Stimulated activated CD4-positive, alpha-beta T cell treated with anti-CD3 and anti-CD28 coated beads, Interleukin-15, amount 100 ng/mL, for 24 hours (primary cell): ENCODE data around the gene NDST3.

Experiments
- DNase-seq: peaks from one replicate; pipeline ENCODE4 v3.0.0-alpha.2; 2020

The NDST3 gene

DNA sequence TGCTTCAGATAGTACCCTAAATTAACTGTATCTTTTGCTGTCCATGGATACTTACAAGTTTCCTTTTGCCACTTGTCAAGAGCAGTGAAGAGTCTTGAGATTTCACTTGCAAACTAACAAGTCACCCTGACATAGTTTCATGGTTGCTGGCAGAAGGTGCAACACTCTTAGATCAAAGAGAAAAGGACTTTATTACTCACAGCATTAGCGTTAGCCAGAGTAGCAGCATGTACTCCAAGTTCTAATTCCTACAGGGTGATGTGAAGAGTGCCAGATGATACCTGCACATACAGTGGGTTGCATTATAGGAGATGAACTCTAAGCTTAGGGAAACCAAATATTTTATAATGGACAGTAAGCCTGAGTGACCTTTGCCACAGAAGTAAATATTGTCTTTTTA lies 47.9 kb downstream of the NDST3 start:
- DNase-seq: no peak

DNA sequence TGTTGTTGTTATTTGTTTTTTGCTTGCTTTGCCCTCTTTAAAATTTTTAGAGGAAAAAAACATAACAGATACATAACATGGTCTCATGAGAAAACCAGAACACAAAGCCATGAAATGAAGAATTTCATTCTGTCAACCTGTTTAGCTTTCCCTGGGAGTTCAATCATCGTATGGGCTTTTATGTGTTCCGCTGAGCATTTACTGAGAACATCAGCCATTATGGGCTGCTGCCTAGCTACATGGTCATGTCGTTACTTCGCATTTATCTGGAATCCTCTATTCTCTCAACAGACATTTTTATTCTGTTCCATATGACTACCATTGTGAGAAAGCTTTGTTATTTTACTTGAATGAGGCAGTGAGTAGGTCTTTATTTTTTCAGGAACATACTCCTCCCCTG lies 51.4 kb downstream of the NDST3 start:
- DNase-seq: no peak

DNA sequence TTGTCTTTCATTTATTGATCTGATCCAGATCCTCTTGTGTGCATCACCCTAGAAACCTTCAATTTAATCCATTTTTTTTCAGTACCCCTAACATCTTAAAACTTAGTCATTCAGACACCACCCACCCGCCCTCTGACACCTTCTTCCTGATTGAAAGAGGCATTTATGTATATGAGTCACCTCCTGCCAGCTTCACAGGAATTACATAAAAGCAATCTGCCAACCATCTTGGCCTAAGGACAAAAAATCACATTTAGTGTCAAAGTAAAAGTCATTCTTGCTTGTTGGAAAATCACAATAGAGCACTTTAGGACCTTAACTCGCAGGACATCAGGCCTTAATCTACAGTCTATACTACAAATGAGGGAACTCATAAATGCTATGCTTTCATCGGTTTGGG lies 52.1 kb downstream of the NDST3 start:
- DNase-seq: peak; percentile 39

DNA sequence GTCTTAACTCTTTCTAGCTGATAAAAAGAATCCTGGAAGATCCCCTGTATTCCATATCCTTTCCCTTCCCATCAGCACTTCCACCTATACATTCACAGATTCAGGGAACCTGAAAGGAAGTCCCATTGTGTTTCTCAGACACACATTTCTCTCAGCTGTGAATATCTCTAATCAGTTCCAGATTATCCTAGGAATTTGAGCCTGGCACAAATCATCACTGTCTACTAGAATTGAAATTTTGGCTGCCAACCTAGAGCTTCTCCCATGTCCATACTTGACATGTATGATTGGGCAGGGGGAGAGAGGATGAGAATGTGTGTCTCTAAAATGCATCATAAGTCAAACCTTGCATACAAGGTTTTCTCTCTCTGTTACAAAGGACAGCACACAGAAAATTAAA lies 53.1 kb downstream of the NDST3 start:
- DNase-seq: no peak

DNA sequence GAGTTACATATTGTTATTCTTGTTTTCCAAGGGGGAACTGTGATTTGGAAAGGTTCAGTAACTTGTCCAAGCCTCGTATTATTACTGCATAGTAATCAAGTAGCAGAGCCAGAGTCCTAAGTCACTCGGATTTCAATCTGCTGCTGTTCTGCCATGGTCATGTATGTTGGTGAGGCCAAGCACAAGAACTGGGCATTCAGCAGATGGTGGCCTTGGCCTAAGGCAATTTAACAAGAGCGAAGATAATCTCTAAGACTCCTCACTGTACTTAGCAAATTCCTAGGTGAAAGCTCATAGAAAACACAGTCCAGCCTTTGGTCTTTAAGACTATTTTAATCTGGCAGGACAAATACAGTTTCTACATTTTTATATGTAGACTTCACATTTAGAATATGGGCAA lies 64.8 kb downstream of the NDST3 start:
- DNase-seq: no peak

DNA sequence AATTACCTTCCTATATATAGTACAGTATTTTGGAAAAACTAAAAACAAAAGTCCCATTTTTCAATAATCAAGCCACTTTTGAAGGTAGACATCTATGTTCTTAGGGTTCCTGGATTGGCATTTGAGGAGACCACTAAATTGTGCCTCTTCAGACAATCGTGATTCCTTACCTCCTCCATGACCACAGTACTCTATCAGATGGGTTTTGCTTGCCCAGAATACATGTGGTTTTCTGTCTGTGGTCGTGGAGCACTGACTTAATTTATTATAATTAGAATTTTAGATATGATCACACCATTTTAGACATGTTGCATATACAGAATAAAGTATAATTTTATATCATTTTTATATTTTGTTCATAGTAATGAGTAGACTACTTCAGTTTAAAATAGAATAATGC lies 67.9 kb downstream of the NDST3 start:
- no peak for DNase-seq

DNA sequence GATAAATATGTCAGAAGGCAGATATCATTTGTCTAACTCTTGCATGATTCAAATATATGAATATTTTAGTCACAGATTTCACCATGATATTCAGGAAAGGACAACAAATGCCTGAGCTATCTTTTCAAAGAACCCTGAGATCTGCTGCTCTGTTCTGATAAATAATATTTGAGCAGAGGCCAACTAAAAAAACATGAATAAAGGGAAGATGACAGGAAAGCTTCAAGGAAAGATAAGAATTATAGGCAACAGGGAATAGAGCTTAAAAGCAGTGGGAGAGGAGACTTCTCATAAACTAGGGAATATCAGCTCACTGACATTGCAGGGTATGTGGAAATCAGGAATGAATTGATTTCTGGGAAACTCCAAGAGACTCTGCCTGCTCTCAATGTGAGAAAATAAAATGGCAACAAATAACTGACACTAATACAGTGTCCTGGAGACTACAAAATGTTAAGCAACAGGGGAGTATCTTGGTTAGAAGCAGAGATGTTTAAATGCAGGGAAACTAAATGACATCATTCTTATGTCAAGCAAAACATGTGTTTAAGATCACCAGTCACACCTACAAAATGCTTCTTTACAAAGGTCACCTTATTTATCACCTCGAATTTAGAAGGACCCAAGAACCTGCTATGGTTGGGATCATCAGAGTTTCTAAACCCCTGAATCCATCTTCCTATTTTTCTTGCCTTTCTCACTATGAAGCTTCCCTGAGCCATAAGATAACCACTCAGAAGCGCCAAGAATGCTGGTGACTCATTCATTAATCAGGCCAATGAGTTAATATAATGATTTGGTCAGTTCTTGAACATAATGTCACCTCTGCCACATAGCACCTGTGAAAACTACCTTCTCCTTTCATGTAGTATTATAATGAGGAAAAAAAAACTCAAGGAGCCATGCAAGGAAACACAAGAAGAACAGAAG lies 78.1 kb downstream of the NDST3 start:
- DNase-seq: no peak

DNA sequence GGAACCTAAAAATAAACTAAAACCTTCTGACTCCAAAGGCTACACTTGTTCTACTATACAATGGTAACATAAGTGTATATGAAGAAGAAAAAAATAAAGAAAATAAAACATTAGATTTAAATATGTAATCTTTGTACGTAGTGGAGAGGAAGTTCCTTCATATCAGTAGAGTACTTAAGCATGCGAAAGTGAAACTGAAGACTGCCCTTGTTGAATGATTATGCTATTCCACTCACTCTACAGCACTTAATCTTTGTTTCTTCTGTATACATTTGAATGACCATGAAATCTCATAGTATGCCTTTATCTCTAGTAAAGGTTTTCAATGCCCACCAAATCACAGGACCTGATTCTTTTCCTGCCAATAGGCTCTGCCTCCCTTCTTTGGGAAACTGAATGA lies 78.9 kb downstream of the NDST3 start:
- no peak for DNase-seq

DNA sequence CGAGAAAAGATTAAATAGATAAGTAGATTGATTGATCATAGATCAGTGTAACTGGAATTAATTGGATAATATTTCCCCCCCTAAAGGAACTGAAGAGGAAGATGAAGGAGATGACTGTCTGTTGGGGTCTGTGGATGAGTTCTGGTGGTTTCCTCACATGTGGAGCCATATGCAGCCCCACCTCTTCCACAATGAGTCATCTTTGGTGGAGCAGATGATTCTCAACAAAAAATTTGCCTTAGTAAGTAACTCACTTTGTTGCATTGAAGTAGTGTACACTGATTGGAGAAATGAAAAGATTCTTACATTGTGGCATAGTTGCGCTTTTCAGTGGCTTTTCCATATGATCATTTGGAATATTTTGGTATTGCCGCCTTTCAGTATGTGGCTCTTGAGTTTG lies 80.4 kb downstream of the NDST3 start:
- DNase-seq: no peak

DNA sequence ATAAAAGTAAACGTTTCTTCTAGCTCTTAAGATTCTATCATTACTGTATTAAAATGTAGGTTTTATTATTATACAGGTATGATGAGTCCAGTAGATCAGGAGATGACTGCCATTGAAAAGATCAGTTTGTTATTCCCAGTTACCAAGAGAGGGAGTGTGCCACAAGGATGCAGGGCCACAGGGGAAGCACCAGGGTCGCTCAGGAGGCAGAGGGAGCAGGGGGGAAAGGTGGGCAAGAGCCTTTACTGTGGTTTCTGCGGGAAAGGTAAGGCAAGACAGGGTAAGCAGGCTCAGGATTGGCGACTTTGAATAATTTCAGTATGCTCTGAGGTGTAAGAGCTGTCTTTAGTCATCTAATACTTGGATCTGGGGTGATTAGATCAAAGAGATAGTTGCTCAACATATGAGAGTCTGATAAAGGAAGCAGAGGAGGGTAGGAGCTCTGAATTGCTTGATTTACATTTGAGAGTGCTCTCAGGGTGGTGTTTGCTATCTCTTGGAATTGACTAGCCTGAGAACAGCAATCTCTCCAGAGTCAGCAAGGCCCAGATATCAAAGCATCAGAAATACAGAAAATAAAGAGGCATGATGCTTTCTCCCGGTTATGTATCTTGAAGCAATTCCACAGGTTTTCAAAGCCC lies 86.0 kb downstream of the NDST3 start:
- DNase-seq: no peak

DNA sequence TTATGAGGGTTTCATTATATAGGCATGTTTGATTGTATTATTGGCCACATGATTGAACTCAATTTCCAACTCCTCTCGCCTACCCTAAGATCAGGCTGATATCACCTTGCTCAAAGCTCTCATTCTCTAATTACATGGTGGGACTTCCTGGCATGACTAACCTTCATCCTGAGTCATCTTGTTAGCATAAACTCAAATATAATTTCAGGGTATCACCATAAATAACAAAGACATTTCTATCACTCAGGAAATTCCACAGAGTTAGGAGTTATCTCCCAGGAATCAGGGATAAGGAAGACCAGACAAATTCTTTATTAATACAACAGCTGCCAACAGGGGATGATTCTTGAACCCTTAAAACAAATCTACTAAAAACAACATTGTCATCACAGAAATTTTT lies 90.7 kb downstream of the NDST3 start:
- DNase-seq: no peak

DNA sequence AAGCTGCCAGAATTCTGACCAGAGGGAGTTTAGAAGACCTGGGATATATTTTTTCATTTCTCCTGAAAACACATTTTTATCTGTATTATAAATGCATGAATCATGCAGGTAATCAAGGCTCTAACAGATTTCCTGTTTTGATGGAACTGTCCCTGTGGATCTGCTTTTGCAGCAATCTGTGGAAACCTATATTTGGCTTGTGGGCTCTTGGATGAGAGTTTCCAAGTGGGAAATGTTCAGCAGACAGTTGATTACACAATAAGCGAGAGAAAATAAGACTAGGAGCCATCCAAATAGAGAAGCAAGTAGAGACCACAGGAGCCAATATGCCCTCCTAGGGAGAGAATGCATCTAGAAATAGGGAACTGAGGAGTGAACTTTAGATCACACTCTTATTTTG lies 105.0 kb downstream of the NDST3 start:
- no peak for DNase-seq

DNA sequence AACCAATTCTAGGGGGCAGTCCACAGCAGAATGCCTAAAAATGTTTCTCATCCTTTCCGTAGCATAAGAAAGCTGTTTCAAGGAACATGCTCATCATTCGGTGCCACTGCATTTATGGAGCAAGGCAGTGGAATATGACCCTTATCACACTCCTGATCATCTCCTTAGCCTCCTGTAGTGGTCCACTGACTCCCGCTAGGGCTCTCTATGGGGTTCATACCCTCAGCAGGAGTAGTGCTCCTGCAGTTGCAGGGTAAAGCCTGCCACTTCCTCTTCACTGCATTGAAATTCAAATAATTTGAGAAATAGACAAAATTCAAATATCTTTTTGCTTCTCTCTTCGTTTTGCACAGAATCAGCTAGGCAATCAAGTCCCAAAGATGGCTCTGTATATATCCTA lies 107.0 kb downstream of the NDST3 start:
- no peak for DNase-seq

DNA sequence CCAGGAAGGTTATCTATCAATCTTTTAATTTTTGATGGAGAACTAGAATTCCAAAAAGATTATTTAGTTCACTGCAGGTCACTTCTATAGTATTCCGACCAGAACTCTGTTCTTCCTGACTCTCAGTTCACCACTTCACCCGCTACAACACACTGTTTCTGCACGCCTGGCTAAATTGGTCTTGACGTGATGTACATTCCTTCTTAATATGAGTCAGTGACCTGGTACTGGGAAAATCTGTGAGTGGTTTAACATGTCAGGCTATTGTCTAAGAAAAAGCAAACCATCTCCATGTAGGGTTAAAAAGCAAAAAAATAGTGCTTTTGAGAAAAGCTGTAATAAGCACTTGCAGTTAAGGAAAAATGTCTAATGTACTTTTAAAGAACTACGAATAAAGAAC lies 120.4 kb downstream of the NDST3 start:
- no peak for DNase-seq

DNA sequence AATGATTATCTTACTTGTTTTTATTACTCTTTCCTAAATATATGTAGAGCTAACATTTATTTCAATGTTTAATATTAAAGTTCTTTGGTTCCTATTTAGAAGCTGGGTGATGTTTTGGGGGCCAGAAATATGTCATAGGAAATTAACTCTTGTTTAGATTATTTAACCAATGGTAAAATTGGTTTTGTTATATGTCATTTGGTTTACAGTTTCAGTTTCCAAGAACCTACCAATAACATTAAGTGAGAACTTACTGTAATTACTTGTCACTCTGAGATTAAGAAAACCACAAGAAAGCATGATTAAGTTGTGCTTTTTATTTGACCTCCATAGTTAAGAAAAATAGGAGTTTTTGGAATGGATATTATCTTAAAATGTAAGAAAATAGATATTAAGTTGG lies 121.2 kb downstream of the NDST3 start:
- DNase-seq: no peak

DNA sequence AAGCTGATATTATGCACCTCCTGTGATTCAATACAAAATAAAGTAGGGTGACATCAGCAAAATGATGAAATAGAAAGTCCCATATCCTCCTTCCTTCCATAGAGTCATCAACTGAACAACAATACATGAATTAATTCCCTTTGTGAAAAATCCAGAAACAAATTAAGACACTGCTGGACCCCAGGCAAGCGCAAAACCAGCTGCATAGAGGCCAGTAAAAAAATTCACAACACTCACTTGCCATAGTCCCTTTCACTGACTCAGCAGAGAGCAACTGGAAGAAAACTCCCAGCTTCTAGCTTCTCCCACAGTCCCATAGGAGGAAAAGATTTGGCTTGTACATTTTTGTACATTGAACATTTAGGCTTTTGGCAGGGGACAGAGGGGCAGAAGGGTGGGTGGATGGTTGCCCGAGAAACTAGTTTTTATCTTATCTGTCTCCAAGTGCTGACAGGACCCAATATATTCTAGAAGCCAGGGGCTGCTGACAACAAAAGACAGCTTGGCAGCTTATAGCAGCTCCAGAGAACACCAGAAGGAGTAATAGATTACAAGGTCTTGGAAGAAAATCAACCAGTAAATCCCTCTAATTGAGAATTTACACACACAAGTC lies 124.6 kb downstream of the NDST3 start:
- no peak for DNase-seq

DNA sequence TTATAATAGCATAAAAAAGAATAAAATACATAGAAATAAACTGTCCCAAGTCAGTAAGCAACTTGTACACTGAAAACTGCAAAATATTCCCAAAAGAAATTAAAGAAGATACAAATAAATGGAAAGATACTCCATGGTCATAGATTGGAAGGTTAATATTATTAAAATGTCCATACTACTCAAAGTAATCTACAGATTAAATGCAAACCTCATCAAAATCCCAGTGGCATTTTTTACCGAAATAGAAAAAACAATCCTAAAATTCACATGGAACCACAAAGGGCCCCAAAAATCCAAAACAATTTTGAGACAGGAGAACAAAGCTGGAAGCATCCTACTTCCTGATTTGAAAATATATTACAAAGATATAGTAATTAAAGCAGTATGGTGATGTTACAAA lies 133.0 kb downstream of the NDST3 start:
- no peak for DNase-seq

DNA sequence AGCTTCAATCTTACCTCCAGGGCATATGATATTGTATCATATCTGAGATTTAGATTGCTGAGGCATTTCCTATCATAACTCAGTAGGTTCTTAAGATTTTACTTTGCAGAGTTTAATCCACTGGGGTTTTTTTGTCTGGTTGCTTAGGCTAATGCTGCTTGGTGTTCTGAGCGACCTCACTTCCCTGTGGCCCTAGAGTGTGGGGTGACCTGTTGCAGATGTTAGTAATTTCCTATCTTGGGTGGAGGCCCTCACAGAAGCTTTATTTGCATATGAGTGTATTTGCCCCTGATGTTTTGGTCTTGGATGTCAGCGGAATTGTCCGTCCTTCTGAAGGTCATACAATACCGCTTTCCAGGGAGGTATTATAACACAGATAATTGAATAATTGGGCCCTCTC lies 137.1 kb downstream of the NDST3 start:
- no peak for DNase-seq

DNA sequence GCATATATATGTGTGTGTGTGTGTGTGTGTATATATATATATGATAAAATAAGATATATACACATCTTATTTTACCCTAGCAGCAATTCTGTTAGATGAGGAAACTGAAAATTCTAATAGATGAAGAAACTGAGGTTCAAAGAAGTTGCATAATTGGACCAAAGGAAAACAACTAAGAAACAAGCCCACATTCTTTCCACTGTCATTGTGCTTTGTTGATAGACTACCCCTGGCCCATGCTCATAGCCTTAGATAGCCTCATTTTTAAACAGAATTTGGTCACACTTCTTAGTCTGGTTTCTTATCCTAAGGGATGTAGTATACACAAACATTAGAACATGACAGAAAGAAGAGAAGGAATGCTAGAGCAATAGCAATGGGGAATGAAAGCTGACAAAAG lies 138.8 kb downstream of the NDST3 start:
- DNase-seq: no peak

DNA sequence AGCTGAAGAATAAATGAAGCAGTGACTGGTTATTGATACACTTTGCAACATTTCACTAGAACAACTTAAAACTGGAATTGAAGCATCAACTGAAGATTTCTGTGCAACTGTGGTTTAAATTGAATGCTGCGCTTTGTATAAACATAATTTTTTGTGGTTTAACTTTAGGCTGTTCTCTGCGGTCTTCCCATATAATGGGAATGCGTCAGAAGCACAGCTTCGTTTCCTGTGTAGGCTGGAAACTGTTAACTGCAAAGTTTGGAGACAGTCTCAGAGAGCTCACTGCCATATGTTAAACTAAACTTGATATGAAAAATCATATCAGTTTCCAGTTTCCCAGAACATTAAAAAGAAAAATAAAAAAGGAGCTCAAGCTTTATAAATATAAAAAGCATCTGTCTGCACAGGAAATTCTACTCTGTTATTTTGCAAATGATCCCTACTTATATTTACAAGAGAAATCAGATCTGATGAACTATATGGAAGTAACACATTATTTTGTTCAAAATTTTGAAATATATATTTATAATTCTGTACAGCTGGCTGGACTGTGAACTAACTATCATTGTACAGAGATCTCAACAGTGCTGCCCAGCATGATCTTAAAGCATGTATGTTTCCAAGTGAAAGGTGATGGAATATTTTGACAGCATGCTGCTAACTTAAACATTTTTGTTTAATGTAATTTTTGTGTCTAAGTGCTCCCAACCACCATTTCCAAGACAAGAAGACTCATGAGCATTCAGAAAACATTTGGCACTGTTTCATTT lies 139.9 kb downstream of the NDST3 start:
- DNase-seq: no peak

DNA sequence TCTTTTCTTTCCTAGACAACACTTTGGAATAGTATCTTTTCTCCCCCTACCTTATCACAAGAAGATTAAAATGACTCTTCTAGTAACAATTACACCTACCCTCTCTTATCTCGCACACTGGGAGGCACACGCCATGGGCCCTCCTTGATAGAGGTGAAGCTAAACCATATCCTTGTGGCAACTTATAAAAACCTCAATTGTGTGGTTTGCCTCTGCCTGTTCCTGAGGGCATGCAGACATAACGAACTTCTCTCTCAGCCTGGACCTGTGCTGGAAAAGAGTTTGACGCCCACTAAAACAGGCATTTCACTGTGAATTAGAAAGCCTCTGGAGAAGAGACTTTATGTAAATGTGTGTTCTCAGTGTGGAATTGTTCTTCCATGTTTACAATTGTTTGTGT lies 141.2 kb downstream of the NDST3 start:
- no peak for DNase-seq

DNA sequence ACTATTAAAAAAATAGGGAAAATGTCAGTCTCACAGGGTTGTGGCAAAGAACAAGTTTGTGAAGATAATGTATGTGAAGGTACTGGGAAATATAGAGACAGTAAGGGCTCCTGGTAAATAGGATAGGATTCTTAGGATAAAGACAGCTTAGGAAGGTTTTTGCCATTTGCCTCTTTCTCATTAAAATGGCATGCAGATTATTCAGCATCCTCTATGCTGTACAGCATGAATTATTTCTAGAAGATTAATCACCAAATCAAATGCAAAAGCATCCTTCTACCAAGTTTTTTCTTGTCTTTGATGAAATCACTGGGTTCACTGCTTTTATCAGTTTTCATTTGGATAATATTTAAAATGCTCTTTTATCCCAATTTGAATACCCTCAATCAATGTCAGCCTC lies 142.8 kb downstream of the NDST3 start:
- DNase-seq: no peak

DNA sequence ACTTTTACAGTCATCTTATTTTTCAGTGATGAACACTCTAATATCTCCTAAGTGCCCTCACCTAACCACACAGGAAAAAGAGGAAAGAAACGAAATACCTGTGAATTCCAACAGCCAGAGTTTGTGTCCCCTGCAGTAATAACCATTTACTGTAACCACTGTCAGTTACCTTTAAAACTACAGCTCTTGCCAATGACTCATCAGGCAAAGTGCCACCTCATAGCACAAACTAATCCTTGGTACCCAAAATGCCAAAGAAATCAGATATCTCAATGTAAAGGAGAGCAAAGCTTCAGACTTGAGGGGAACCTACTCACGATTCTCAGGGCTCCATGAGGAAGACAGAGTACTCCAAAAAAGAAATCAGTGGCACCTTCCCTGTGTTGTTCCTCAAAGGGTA lies 146.5 kb downstream of the NDST3 start:
- no peak for DNase-seq

DNA sequence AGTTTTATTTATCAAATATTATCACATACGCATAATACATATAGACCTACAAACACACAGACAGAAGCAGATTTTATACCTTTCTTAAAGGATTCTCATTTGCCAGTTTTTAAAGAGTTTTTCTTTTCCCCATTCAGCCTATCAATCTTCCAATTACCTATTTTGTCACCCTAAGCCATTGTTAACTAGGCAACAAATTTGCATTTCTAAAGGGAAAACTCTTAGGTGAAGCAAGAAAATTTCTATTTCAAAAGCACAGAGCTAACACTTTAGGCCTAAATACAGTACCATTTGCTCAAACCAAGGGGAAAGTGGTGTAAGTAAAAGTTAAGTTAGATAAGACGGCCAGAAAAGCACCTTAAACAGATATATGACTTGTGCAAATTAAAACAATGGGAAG lies 156.6 kb downstream of the NDST3 start:
- DNase-seq: no peak
